ENCODE data around the gene ADAMTS6. TPM values are rescaled to one million over a fixed set of nuclear protein-coding genes. Genes with fewer than 3 reads are reported as not detected.

The ADAMTS6 gene
- total RNA-seq, 1 experiment from 2014 or later = 2.8 TPM

GRCh38 chr5:65128226-65128625 lies 353.5 kb downstream of the ADAMTS6 start:
- ChIA-PET CTCF (no interaction called here), POLR2A (no interaction called here)
- H3K36me3 Mint-ChIP-seq = no peaks in the 10 kb centered on the region
- TF ChIP-seq, protein P1, sequence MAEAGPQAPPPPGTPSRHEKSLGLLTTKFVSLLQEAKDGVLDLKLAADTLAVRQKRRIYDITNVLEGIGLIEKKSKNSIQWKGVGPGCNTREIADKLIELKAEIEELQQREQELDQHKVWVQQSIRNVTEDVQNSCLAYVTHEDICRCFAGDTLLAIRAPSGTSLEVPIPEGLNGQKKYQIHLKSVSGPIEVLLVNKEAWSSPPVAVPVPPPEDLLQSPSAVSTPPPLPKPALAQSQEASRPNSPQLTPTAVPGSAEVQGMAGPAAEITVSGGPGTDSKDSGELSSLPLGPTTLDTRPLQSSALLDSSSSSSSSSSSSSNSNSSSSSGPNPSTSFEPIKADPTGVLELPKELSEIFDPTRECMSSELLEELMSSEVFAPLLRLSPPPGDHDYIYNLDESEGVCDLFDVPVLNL (CRISPR knock-in tag; IDR thresholded peaks at IDR 0.05; ENCODE audit: borderline replicate concordance, low read depth) = no peak
- no peak for TF ChIP-seq ZNF138 (CRISPR knock-in tag; conservative IDR thresholded peaks at IDR 0.05)
- no peak for TF ChIP-seq ZNF232 (CRISPR knock-in tag; IDR thresholded peaks at IDR 0.05)
- no peak for TF ChIP-seq FOXP4 (CRISPR knock-in tag; IDR thresholded peaks at IDR 0.05)
- TF ChIP-seq GABPB1 (CRISPR knock-in tag; IDR thresholded peaks at IDR 0.05) = no peak
- no peak for TF ChIP-seq NFYB (CRISPR knock-in tag; conservative IDR thresholded peaks at IDR 0.05; ENCODE audit: low read depth)
- no peak for TF ChIP-seq TEAD4 (CRISPR knock-in tag; IDR thresholded peaks at IDR 0.05)
- TF ChIP-seq TEAD1 (CRISPR knock-in tag; IDR thresholded peaks at IDR 0.05) = no peak
- TF ChIP-seq RORB (CRISPR knock-in tag; IDR thresholded peaks at IDR 0.05) = no peak
- no peak for TF ChIP-seq TP53 (CRISPR knock-in tag; IDR thresholded peaks at IDR 0.05)
- H3K27ac Mint-ChIP-seq = no peak overlapping the region
- ATAC-seq = peak; percentile 71
- H3K4me3 Mint-ChIP-seq = no peak overlapping the region
- DNase-seq (ENCODE audit: low spot score) = peak; percentile 38
- H3K9me3 Mint-ChIP-seq = no peaks in the 10 kb centered on the region
- no peaks in the 10 kb centered on the region for H3K27me3 Mint-ChIP-seq (ENCODE audit: low read depth)
- H3K4me1 Mint-ChIP-seq = peaks cover 27% of the 10 kb centered on the region

DNA sequence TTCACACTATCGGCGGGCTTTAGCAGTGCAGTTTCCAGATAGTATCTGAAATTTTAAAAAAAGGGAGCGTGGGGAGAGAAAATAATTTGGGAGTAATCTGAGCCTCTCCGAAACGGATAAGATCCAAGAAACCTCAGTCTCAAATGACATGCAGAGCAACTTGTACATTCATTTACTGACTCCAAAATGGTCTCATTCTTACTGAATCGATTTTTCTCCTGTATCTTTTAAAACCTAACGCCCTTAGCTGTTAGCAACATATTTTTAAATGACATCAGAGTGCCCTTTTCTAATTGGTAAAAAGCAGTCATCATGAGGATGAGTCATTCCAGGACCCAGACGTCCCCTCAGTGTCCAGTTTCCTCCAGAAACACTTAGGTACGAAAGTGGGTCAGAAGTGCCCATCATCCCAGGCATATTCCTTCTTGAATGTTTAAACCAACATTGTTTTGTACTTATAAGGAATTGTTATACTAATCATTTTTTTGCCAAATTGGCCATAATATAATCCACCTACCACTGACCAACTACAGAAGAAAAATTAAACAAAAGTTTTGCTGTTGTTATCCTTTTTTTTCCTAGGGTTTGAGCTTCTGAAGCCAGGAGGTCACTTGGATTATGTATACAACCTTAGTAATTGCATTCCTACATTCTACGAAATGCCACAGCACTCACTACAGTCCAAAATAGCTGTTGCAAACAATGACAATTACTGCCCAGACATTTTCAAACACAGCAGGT lies 354.4 kb downstream of the ADAMTS6 start:
- Mint-ChIP-seq H3K9me3 (0 out of 2 replicates have a peak, but pooled peaks cover under 1% of the 10 kb centered on the region), H3K4me3 (no peak overlapping the region), H3K36me3 (no peaks in the 10 kb centered on the region), H3K4me1 (peaks cover 27% of the 10 kb centered on the region), H3K27ac (no peak overlapping the region; the same call in 1 of the 2 replicates), H3K27me3 (ENCODE audit: low read depth) (no peaks in the 10 kb centered on the region)
- ATAC-seq = no peak
- DNase-seq (ENCODE audit: low spot score) = no peak
- CTCF ChIA-PET = interaction anchor here (1.2 kb wide), 1 partner anchor 15 kb away, joined by 4 read pairs; no protein-coding TSS in a partner anchor
- TF ChIP-seq NR1H2 (CRISPR knock-in tag; IDR thresholded peaks at IDR 0.05) (no peak), ZNF121 (CRISPR knock-in tag; IDR thresholded peaks at IDR 0.05) (no peak), ZNF138 (CRISPR knock-in tag; conservative IDR thresholded peaks at IDR 0.05) (no peak), TEAD4 (CRISPR knock-in tag; IDR thresholded peaks at IDR 0.05) (no peak)
- POLR2A ChIA-PET = interaction anchor here (2.0 kb wide), 1 partner anchor 10 kb away, joined by 6 read pairs; no protein-coding TSS in a partner anchor

DNA sequence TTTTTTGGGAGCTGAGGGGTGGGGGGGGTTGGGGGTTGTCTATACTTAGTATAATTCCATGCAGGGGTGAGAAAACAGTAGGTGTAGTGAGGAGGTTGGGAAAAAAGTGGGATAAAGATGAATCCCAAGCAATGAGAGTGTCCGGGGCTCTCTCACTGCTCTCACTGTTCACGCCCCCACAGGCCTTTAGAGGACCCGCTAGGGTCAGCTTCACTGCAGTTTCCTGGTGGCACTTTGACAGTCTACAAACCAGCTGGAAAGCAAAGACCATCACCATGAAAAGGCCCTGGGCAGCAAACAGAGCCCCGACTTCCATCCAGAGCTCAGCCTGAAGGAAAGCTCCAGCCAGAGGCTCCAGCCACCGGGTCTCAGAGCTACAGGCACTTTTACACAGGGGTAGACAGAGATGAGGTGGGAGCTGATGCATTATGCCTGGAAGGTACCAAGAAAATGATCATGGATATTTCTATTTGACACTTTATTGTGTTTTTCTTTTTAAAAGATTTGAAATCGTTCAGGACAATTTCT lies 355.1 kb downstream of the ADAMTS6 start:
- H3K27me3 Mint-ChIP-seq (ENCODE audit: low read depth) = no peaks in the 10 kb centered on the region
- CTCF ChIA-PET = interaction anchor here (1.0 to 1.5 kb wide), 3 partner anchors 16 to 315 kb away, joined by 3 to 4 read pairs (median 4); no protein-coding TSS in a partner anchor
- H3K4me1 Mint-ChIP-seq = peaks cover 27% of the 10 kb centered on the region
- ATAC-seq = 0 out of 2 replicates have a peak, but pooled peaks have one; percentile 40
- peaks cover 8% of the 10 kb centered on the region; the same call in 1 of the 2 replicates for H3K9me3 Mint-ChIP-seq
- no peak overlapping the region for H3K4me3 Mint-ChIP-seq
- H3K36me3 Mint-ChIP-seq = no peaks in the 10 kb centered on the region
- POLR2A ChIA-PET = interaction anchor here (2.0 kb wide), 1 partner anchor 10 kb away, joined by 6 read pairs; no protein-coding TSS in a partner anchor
- no peak for TF ChIP-seq ZNF263 (CRISPR knock-in tag; IDR thresholded peaks at IDR 0.05; ENCODE audit: low read depth)
- no peak for TF ChIP-seq NFYB (CRISPR knock-in tag; conservative IDR thresholded peaks at IDR 0.05; ENCODE audit: low read depth)
- no peak for TF ChIP-seq ZNF396 (CRISPR knock-in tag; IDR thresholded peaks at IDR 0.05; ENCODE audit: borderline replicate concordance)
- TF ChIP-seq, protein P2, sequence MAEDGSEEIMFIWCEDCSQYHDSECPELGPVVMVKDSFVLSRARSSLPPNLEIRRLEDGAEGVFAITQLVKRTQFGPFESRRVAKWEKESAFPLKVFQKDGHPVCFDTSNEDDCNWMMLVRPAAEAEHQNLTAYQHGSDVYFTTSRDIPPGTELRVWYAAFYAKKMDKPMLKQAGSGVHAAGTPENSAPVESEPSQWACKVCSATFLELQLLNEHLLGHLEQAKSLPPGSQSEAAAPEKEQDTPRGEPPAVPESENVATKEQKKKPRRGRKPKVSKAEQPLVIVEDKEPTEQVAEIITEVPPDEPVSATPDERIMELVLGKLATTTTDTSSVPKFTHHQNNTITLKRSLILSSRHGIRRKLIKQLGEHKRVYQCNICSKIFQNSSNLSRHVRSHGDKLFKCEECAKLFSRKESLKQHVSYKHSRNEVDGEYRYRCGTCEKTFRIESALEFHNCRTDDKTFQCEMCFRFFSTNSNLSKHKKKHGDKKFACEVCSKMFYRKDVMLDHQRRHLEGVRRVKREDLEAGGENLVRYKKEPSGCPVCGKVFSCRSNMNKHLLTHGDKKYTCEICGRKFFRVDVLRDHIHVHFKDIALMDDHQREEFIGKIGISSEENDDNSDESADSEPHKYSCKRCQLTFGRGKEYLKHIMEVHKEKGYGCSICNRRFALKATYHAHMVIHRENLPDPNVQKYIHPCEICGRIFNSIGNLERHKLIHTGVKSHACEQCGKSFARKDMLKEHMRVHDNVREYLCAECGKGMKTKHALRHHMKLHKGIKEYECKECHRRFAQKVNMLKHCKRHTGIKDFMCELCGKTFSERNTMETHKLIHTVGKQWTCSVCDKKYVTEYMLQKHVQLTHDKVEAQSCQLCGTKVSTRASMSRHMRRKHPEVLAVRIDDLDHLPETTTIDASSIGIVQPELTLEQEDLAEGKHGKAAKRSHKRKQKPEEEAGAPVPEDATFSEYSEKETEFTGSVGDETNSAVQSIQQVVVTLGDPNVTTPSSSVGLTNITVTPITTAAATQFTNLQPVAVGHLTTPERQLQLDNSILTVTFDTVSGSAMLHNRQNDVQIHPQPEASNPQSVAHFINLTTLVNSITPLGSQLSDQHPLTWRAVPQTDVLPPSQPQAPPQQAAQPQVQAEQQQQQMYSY (CRISPR knock-in tag; IDR thresholded peaks at IDR 0.05) = no peak
- no peak for TF ChIP-seq HMGA2 (CRISPR knock-in tag; IDR thresholded peaks at IDR 0.05)
- TF ChIP-seq FOXK1 (CRISPR knock-in tag; IDR thresholded peaks at IDR 0.05) = no peak
- no peak for TF ChIP-seq SMAD4 (CRISPR knock-in tag; IDR thresholded peaks at IDR 0.05)
- DNase-seq (ENCODE audit: low spot score) = no peak
- no peak overlapping the region for H3K27ac Mint-ChIP-seq
